Measurements from ENCODE around the gene DSP. TPM values are rescaled to one million over a fixed set of nuclear protein-coding genes. Genes with fewer than 3 reads are reported as not detected.

The DSP gene
- total and polyA plus RNA-seq, 2 of the 13 experiments (the other 11 are each of a cell fraction or from before 2014, with no cell fraction given): 89.8 to 117 TPM

DNA sequence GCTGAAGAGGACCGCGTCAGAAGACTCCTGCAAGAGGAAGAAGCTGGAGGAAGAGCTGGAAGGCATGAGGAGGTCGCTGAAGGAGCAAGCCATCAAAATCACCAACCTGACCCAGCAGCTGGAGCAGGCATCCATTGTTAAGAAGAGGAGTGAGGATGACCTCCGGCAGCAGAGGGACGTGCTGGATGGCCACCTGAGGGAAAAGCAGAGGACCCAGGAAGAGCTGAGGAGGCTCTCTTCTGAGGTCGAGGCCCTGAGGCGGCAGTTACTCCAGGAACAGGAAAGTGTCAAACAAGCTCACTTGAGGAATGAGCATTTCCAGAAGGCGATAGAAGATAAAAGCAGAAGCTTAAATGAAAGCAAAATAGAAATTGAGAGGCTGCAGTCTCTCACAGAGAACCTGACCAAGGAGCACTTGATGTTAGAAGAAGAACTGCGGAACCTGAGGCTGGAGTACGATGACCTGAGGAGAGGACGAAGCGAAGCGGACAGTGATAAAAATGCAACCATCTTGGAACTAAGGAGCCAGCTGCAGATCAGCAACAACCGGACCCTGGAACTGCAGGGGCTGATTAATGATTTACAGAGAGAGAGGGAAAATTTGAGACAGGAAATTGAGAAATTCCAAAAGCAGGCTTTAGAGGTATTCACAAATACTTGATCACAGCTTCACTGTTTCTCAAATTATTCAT, 39.6 kb downstream of the DSP start (continued):
- TF ChIP-seq, protein P1, sequence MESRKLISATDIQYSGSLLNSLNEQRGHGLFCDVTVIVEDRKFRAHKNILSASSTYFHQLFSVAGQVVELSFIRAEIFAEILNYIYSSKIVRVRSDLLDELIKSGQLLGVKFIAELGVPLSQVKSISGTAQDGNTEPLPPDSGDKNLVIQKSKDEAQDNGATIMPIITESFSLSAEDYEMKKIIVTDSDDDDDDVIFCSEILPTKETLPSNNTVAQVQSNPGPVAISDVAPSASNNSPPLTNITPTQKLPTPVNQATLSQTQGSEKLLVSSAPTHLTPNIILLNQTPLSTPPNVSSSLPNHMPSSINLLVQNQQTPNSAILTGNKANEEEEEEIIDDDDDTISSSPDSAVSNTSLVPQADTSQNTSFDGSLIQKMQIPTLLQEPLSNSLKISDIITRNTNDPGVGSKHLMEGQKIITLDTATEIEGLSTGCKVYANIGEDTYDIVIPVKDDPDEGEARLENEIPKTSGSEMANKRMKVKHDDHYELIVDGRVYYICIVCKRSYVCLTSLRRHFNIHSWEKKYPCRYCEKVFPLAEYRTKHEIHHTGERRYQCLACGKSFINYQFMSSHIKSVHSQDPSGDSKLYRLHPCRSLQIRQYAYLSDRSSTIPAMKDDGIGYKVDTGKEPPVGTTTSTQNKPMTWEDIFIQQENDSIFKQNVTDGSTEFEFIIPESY (CRISPR knock-in tag; IDR thresholded peaks at IDR 0.05): no peak; the same call in 1 of the 2 replicates

DNA sequence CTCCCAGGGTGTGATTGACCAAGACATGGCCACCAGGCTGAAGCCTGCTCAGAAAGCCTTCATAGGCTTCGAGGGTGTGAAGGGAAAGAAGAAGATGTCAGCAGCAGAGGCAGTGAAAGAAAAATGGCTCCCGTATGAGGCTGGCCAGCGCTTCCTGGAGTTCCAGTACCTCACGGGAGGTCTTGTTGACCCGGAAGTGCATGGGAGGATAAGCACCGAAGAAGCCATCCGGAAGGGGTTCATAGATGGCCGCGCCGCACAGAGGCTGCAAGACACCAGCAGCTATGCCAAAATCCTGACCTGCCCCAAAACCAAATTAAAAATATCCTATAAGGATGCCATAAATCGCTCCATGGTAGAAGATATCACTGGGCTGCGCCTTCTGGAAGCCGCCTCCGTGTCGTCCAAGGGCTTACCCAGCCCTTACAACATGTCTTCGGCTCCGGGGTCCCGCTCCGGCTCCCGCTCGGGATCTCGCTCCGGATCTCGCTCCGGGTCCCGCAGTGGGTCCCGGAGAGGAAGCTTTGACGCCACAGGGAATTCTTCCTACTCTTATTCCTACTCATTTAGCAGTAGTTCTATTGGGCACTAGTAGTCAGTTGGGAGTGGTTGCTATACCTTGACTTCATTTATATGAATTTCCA, 43.9 kb downstream of the DSP start:
- intact Hi-C loops (cut with micrococcal nuclease; ENCODE audit: unreplicated experiment): no loop called here
- peaks cover 8% of the 10 kb centered on the region for H3K79me2 ChIP-seq (ENCODE audit: insufficient read depth, low read length)
- no peak for ATAC-seq
- peaks cover 32 to 50% of the 10 kb centered on the region in 2 experiments for H3K36me3 ChIP-seq (replicated peaks in 1 of 2; ENCODE audit: control insufficient read depth in 1 of 2, insufficient read depth in 2 of 2, low read length in 2 of 2)
- no peaks in the 10 kb centered on the region for H3K9me3 ChIP-seq (ENCODE audit: low read length)
- in situ Hi-C loops (cut with HindIII; ENCODE audit: extremely low pct_ligation_motif_present, low pct_unique_long_range_greater_than_20kb): no loop called here
- no peak overlapping the region for H3K9ac ChIP-seq (ENCODE audit: insufficient read depth, low read depth, low read length)
- no peak for DNase-seq (ENCODE audit: low spot score)
- ChIA-PET CTCF (ENCODE audit: low intra/inter-chr PET ratio, low total read pairs) (no interaction called here), POLR2A (no interaction called here)
- no peaks in the 10 kb centered on the region for H3K27me3 ChIP-seq (ENCODE audit: control insufficient read depth in 1 of 2, insufficient read depth in 2 of 2, low read length in 2 of 2)
- no peak for FAIRE-seq
- peaks cover 9% of the 10 kb centered on the region; the same call in 1 of the 2 replicates for H4K20me1 ChIP-seq (ENCODE audit: insufficient read depth, low read length)
- H3K4me2 ChIP-seq (ENCODE audit: low read depth, low read length): no peak overlapping the region
- H2AFZ ChIP-seq (ENCODE audit: low read length): no peak overlapping the region
- no peak overlapping the region for H3K4me3 ChIP-seq (replicated peaks in 1 of 3; ENCODE audit: insufficient read depth in 1 of 3, low read depth in 2 of 3, low read length in 3 of 3)
- WGBS (ENCODE audit: low lambda C conversion rate): 96% methylated on average over 28 of the region's 28 CpGs
- no TSS peak for BruUV-seq (replicated peaks)
- H3K27ac ChIP-seq (ENCODE audit: extremely low read length, insufficient read depth, low read length): no peak overlapping the region
- H3K4me1 ChIP-seq (ENCODE audit: insufficient read depth, low read length): peaks cover 24% of the 10 kb centered on the region
- TF ChIP-seq ZBTB38 (CRISPR knock-in tag; IDR thresholded peaks at IDR 0.05) (0 out of 2 replicates have a peak, but pooled peaks have one; percentile 28), SRY (CRISPR knock-in tag; IDR thresholded peaks at IDR 0.05) (no peak), ZNF737 (CRISPR knock-in tag; IDR thresholded peaks at IDR 0.05; ENCODE audit: borderline replicate concordance) (no peak), POLR2G (IDR thresholded peaks at IDR 0.05; ENCODE audit: low read depth, low read length) (peak; percentile 43), SRSF1 (optimal IDR thresholded peaks at IDR 0.05; ENCODE audit: low read depth, low read length) (peak; percentile 42), NAIF1 (CRISPR knock-in tag; IDR thresholded peaks at IDR 0.05; ENCODE audit: borderline replicate concordance) (no peak), RBFOX2 (IDR thresholded peaks at IDR 0.05; ENCODE audit: low read depth, low read length) (0 out of 2 replicates have a peak, but pooled peaks have one; percentile 16), ZNF276 (CRISPR knock-in tag; IDR thresholded peaks at IDR 0.05; ENCODE audit: low read depth) (peak; percentile 32; the same call in 1 of the 2 replicates), HNF1B (CRISPR knock-in tag; IDR thresholded peaks at IDR 0.05) (0 out of 2 replicates have a peak, but pooled peaks have one; percentile 8), AGO2 (optimal IDR thresholded peaks at IDR 0.05; ENCODE audit: low read depth, low read length) (peak; percentile 88)
